Endothelial cell of umbilical vein (primary cell): ENCODE results near the gene DIS3L2.

Source experiments
- CTCF ChIP-seq, 2 donors: IDR thresholded peaks; 1 replicate in 1 of 2; 2 replicates in 1 of 2; pipeline ENCODE4 v1.5.1; 2011; ENCODE audit warnings: low read length in 2 of 2, mild to moderate bottlenecking in 2 of 2, moderate library complexity in 2 of 2, control low read depth in 1 of 2, inconsistent platforms in 1 of 2, low read depth in 1 of 2; ENCODE audit not compliant: insufficient read depth in 1 of 2; ENCODE audit errors: extremely low read depth in 1 of 2
- MAX ChIP-seq: IDR thresholded peaks from 2 replicates; pipeline ENCODE4 v1.6.1; 2011; ENCODE audit not compliant: insufficient read depth, insufficient read length
- POLR2A ChIP-seq: IDR thresholded peaks from 2 replicates; pipeline ENCODE4 v1.6.1; 2012; ENCODE audit warnings: low read depth, mild to moderate bottlenecking, control low read depth, low read length
- POLR2AphosphoS5 ChIP-seq: IDR thresholded peaks from 2 replicates; pipeline ENCODE4 v1.6.1; 2012; ENCODE audit warnings: low read depth, mild to moderate bottlenecking, control low read depth, low read length, moderate library complexity; ENCODE audit not compliant: insufficient read depth

- TF ChIP-seq CTCF (IDR thresholded peaks at IDR 0.05; ENCODE audit: extremely low read depth in 1 of 2, insufficient read depth in 1 of 2, low read depth in 1 of 2, low read length in 2 of 2) (no peak), POLR2AphosphoS5 (no peak), MAX (no peak), POLR2A (no peak)
Measured at GRCh38 chr2:232338759-232339106, 377.2 kb downstream of the DIS3L2 start.
